Measurements from ENCODE around the gene TRRAP. TPM values are rescaled to one million over a fixed set of nuclear protein-coding genes. Genes with fewer than 3 reads are reported as not detected.
"Not testable (repeated sequence)": the region's sequence is repeated elsewhere in the genome, so short reads cannot be mapped to it uniquely, and the experiment has no call there.

Gene TRRAP
- polyA plus RNA-seq, 3 donors = 36.7 to 39.7 (median 37.1) TPM

- peak; percentile 53 to 80 (median 65) for DNase-seq (ENCODE audit: low read depth in 3 of 3, low spot score in 2 of 3)
These were observed 162.0 kb downstream of the TRRAP start for GRCh38 chr7:99040104-99040958.

- no peak for DNase-seq (ENCODE audit: low read depth in 3 of 3, low spot score in 2 of 3)
These were observed 163.2 kb downstream of the TRRAP start for GRCh38 chr7:99041526-99041925.

DNA sequence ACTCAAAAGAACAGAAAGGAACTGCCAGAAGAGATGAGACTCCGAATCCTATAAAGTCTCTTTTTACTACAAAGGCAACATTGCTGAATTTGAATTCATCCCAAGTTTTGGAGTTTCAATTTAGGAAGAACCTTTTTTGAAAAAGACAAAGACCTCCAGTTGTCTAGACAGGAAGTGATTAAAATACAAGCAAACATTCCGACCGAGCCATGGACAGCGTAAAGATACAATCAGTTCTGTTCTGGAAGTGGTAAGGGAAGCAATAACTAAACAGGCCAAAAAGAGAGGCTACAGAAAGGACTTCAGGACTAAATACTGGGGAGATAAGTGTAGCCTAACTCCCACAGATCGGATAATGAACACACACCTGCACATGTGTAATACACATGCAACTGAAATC lies 164.6 kb downstream of the TRRAP start:
- no peak for DNase-seq (ENCODE audit: low read depth in 3 of 3, low spot score in 2 of 3)

GRCh38 chr7:99044858-99045257 lies 166.5 kb downstream of the TRRAP start:
- DNase-seq (ENCODE audit: low read depth in 3 of 3, low spot score in 2 of 3) = not testable (repeated sequence)

- not testable (repeated sequence) for DNase-seq (ENCODE audit: low read depth in 3 of 3, low spot score in 2 of 3)
These were observed 167.9 kb downstream of the TRRAP start for GRCh38 chr7:99046262-99046661.

DNA sequence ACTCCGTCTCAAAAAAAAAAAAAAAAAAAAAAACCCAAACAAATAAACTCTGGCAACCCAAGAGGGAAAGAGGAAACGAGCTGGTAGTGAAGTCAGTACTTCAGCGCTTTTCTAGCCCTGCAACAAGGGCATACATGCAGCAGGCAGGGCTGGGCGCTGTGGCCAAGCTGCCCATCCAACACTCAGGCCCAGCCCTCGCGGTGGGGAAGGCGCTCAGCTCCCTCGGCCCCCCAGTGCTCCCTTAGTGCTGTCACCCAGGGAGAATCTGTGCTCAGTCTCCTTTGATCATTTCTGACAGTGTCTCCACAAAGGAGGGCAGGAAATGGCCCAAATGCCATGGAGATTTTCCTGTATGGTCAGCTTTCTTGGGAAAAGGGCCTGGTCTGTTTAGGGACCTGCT lies 168.4 kb downstream of the TRRAP start:
- no peak for DNase-seq (ENCODE audit: low read depth in 3 of 3, low spot score in 2 of 3)

- no peak for DNase-seq (ENCODE audit: low read depth in 3 of 3, low spot score in 2 of 3)
These were observed 169.3 kb downstream of the TRRAP start for GRCh38 chr7:99047526-99048077.

- no peak for DNase-seq (ENCODE audit: low read depth in 3 of 3, low spot score in 2 of 3)
These were observed 172.6 kb downstream of the TRRAP start for GRCh38 chr7:99050971-99051370.

DNA sequence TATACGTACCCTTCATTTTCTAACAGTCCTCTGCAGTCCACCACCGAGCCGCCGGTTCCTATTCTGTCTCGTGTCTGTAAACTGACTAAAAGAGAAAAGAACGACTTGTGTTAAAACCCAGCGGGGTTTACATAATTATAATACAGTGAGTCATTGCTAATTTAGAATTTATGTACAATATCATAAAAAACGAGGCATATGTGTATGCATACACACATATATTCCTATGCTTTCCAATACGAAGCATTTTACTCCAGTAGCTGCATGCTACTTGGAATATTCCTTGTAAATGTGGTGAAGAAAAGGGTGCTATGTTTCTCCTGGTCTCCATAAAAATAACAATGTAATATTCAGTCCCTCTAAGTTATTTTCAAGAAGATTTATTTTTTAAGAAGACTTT lies 176.4 kb downstream of the TRRAP start:
- no peak for DNase-seq (ENCODE audit: low read depth in 3 of 3, low spot score in 2 of 3)

- no peak for DNase-seq (ENCODE audit: low read depth in 3 of 3, low spot score in 2 of 3)
These were observed 182.9 kb downstream of the TRRAP start for GRCh38 chr7:99061001-99061776.

Other genes with a start within 250 kb of the TRRAP start
- 1 to 10 TPM; 4.0 to 6.6 (median 4.4) TPM for gene TMEM130, start 8.5 kb upstream of the TRRAP start, polyA plus RNA-seq (ENCODE audit: insufficient read length in 3 of 3)

All from right renal cortex interstitium (tissue), 3 donors.